22Rv1 (cell line): ENCODE data around the gene CCT7.

Source experiments
- ZFX ChIP-seq: fragments of 450-650 bp; IDR thresholded peaks from 2 replicates; pipeline ENCODE4 v1.6.1; 2017; ENCODE audit warnings: antibody characterized with exemption, borderline replicate concordance
- TF ChIP-seq, protein P1 (sequence below): fragments of 450-650 bp; IDR thresholded peaks from 2 replicates; pipeline ENCODE4 v1.5.1; 2017; ENCODE audit warnings: mild to moderate bottlenecking

DNA sequence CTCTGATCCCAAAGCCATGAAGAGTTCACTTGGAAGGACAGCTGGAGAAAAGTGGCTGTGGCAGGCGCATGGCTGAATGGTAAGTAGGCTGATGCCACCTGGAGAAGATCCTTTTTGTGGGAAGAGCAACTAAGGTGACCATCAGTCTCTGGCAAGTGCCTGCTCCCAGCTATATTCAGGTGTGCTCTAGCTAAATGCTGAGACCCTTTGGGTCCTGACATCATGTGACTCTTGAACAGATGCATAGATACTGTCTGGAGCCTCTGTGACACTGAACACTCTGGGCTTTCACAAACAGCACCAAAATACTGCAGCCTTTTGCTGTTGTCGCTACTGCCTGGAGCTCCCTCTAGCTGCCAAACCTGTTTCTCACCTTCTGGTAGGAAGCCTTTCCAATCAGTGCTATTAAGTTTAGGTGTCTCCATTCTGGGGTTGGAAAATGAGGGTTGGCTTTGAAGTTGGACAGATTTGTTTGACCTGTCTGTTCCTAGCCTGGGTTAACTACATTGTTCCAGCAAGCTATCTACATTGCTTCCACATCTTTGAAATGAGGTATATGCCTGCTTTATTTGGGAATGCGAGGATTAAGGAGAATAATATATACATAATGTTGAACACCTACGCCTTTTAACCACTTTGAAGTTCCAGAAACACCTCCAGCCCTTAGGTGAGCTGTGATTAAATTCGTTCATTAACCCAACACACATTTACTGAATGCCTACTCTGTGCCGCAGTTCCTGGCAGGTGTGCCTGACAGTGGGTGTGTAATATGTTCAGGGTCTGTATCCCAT is 56.1 kb downstream of the CCT7 start:
- TF ChIP-seq, protein P1, sequence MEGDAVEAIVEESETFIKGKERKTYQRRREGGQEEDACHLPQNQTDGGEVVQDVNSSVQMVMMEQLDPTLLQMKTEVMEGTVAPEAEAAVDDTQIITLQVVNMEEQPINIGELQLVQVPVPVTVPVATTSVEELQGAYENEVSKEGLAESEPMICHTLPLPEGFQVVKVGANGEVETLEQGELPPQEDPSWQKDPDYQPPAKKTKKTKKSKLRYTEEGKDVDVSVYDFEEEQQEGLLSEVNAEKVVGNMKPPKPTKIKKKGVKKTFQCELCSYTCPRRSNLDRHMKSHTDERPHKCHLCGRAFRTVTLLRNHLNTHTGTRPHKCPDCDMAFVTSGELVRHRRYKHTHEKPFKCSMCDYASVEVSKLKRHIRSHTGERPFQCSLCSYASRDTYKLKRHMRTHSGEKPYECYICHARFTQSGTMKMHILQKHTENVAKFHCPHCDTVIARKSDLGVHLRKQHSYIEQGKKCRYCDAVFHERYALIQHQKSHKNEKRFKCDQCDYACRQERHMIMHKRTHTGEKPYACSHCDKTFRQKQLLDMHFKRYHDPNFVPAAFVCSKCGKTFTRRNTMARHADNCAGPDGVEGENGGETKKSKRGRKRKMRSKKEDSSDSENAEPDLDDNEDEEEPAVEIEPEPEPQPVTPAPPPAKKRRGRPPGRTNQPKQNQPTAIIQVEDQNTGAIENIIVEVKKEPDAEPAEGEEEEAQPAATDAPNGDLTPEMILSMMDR, result peak; percentile 94
- TF ChIP-seq ZFX, result no peak
